Measurements from ENCODE around the gene ALOX5AP. TPM values are rescaled to one million over a fixed set of nuclear protein-coding genes. Genes with fewer than 3 reads are reported as not detected.

The ALOX5AP gene
- total and polyA plus RNA-seq, 10 of the 15 experiments (the other 5 are each of a cell fraction or from before 2014, with no cell fraction given): 45.9 to 426 (median 109) TPM

GRCh38 chr13:30729801-30730200 lies 5.5 kb upstream of the ALOX5AP start:
- WGBS (ENCODE audit: insufficient coverage, insufficient replicate concordance, low lambda C conversion rate, missing lambda C conversion rate): 78% methylated on average over 8 of the region's 8 CpGs
- H3K9me3 ChIP-seq (replicated peaks; ENCODE audit: control insufficient read depth, insufficient read depth, low read length): no peaks in the 10 kb centered on the region; the same call in 2 of the 3 replicates
- FAIRE-seq (no peak), DNase-seq (ENCODE audit: low read depth, low spot score) (no peak), ATAC-seq (no peak)
- H4K20me1 ChIP-seq (ENCODE audit: control insufficient read depth, insufficient read depth): no peaks in the 10 kb centered on the region
- POLR2A ChIA-PET: interaction anchor here (1.3 kb wide), 1 partner anchor 10 kb away, joined by 3 read pairs; no protein-coding TSS in a partner anchor
- peaks cover 8% of the 10 kb centered on the region for H3K4me1 ChIP-seq (ENCODE audit: control insufficient read depth, insufficient read depth, low read length)
- no peak overlapping the region for H2AFZ ChIP-seq (ENCODE audit: control insufficient read depth, low read depth, low read length)
- in situ Hi-C loops (cut with MboI) (no loop called here), intact Hi-C loops (cut with micrococcal nuclease; ENCODE audit: unreplicated experiment) (no loop called here)
- H3K27me3 ChIP-seq (replicated peaks in 1 of 2; ENCODE audit: control insufficient read depth in 2 of 2, insufficient read depth in 2 of 2, low read length in 1 of 2): no peaks in the 10 kb centered on the region
- H3K4me3 ChIP-seq: no peak overlapping the region
- H3K79me2 ChIP-seq (ENCODE audit: control insufficient read depth, insufficient read depth, low read length): no peaks in the 10 kb centered on the region
- H3K9ac ChIP-seq (ENCODE audit: control insufficient read depth, insufficient read depth, low read length): no peak overlapping the region
- RAD21 ChIA-PET (ENCODE audit: unreplicated experiment): no interaction called here
- H3K4me2 ChIP-seq (ENCODE audit: control insufficient read depth, insufficient read depth): no peak overlapping the region
- CTCF ChIA-PET: no interaction called here
- no peaks in the 10 kb centered on the region for H3K36me3 ChIP-seq (ENCODE audit: control insufficient read depth in 2 of 2, insufficient read depth in 2 of 2, low read length in 1 of 2)
- SMC1A ChIA-PET (ENCODE audit: uncharacterized antibody, unreplicated experiment): no interaction called here
- H3K27ac ChIP-seq (ENCODE audit: control insufficient read depth, insufficient read depth): no peak overlapping the region
- no TSS peak for BruUV-seq (replicated peaks)
- TF ChIP-seq JUNB (IDR thresholded peaks at IDR 0.05) (no peak), SMC3 (IDR thresholded peaks at IDR 0.05; ENCODE audit: borderline replicate concordance, low read length) (no peak), SMAD5 (IDR thresholded peaks at IDR 0.05; ENCODE audit: low read depth) (no peak), FOS (IDR thresholded peaks at IDR 0.05; ENCODE audit: borderline replicate concordance, extremely low read depth, insufficient read length) (no peak), EZH2 (IDR thresholded peaks at IDR 0.05; ENCODE audit: borderline replicate concordance, control insufficient read depth, low read depth, low read length) (no peak), MEF2B (IDR thresholded peaks at IDR 0.05; ENCODE audit: partially characterized antibody, poor library complexity, severe bottlenecking) (no peak), CREB1 (IDR thresholded peaks at IDR 0.05; ENCODE audit: low read depth) (no peak), BCL11A (IDR thresholded peaks at IDR 0.05; ENCODE audit: low read depth, low read length) (no peak), STAT1 (conservative IDR thresholded peaks at IDR 0.05) (no peak), REST (IDR thresholded peaks at IDR 0.05; ENCODE audit: low read depth, low read length) (no peak), MYC (IDR thresholded peaks at IDR 0.05; ENCODE audit: insufficient read depth, insufficient read length, insufficient replicate concordance, low read length, severe bottlenecking) (no peak), ZBTB40 (IDR thresholded peaks at IDR 0.05; ENCODE audit: borderline replicate concordance) (no peak), GABPA (IDR thresholded peaks at IDR 0.05; ENCODE audit: low read depth) (no peak), PRDM15 (CRISPR knock-in tag; IDR thresholded peaks at IDR 0.05) (no peak)

Data from GM12878 (cell line).